ENCODE measurements around the gene ANK2.

DNA sequence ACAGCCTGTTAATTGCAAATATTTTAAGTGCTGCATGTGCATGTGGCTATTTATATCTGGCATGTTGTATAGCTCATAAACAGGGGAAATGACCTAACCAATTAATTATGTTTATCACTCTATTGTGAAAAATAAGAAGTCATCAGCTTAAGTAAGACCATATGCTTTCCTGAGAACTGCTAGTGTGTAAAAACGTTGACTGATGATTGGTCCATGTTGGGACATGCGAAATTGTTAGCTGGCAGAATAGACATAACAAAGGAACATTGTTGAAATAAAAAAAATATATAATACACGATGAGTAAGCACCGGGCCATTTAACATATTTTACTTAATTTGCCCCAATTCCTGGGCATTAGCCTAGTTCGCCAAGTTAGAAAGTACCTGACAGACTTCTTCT lies 207.5 kb downstream of the ANK2 start:
- TF ChIP-seq, protein P1, sequence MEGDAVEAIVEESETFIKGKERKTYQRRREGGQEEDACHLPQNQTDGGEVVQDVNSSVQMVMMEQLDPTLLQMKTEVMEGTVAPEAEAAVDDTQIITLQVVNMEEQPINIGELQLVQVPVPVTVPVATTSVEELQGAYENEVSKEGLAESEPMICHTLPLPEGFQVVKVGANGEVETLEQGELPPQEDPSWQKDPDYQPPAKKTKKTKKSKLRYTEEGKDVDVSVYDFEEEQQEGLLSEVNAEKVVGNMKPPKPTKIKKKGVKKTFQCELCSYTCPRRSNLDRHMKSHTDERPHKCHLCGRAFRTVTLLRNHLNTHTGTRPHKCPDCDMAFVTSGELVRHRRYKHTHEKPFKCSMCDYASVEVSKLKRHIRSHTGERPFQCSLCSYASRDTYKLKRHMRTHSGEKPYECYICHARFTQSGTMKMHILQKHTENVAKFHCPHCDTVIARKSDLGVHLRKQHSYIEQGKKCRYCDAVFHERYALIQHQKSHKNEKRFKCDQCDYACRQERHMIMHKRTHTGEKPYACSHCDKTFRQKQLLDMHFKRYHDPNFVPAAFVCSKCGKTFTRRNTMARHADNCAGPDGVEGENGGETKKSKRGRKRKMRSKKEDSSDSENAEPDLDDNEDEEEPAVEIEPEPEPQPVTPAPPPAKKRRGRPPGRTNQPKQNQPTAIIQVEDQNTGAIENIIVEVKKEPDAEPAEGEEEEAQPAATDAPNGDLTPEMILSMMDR (IDR thresholded peaks at IDR 0.05 in 2 of 3, conservative IDR thresholded peaks at IDR 0.05 in 1 of 3; ENCODE audit: borderline replicate concordance in 1 of 3, insufficient read depth in 1 of 3, low read depth in 2 of 3, low read length in 2 of 3) = no peak
- no peak for TF ChIP-seq POLR2A (IDR thresholded peaks at IDR 0.05; ENCODE audit: borderline replicate concordance, extremely low read depth, insufficient read depth, insufficient read length)
- TF ChIP-seq, protein P2, sequence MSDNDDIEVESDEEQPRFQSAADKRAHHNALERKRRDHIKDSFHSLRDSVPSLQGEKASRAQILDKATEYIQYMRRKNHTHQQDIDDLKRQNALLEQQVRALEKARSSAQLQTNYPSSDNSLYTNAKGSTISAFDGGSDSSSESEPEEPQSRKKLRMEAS (IDR thresholded peaks at IDR 0.05) = no peak
- TF ChIP-seq SP1 (IDR thresholded peaks at IDR 0.05; ENCODE audit: low read depth) = no peak
- TF ChIP-seq EGR1 (IDR thresholded peaks at IDR 0.05; ENCODE audit: low read depth) = no peak
- no peak for TF ChIP-seq CBX3 (IDR thresholded peaks at IDR 0.05; ENCODE audit: low read depth)
- TF ChIP-seq, protein P3, sequence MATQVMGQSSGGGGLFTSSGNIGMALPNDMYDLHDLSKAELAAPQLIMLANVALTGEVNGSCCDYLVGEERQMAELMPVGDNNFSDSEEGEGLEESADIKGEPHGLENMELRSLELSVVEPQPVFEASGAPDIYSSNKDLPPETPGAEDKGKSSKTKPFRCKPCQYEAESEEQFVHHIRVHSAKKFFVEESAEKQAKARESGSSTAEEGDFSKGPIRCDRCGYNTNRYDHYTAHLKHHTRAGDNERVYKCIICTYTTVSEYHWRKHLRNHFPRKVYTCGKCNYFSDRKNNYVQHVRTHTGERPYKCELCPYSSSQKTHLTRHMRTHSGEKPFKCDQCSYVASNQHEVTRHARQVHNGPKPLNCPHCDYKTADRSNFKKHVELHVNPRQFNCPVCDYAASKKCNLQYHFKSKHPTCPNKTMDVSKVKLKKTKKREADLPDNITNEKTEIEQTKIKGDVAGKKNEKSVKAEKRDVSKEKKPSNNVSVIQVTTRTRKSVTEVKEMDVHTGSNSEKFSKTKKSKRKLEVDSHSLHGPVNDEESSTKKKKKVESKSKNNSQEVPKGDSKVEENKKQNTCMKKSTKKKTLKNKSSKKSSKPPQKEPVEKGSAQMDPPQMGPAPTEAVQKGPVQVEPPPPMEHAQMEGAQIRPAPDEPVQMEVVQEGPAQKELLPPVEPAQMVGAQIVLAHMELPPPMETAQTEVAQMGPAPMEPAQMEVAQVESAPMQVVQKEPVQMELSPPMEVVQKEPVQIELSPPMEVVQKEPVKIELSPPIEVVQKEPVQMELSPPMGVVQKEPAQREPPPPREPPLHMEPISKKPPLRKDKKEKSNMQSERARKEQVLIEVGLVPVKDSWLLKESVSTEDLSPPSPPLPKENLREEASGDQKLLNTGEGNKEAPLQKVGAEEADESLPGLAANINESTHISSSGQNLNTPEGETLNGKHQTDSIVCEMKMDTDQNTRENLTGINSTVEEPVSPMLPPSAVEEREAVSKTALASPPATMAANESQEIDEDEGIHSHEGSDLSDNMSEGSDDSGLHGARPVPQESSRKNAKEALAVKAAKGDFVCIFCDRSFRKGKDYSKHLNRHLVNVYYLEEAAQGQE (IDR thresholded peaks at IDR 0.05; ENCODE audit: low read depth) = no peak
- TF ChIP-seq EZH2phosphoT487 (IDR thresholded peaks at IDR 0.05; ENCODE audit: borderline replicate concordance) = no peak
- no peak for TF ChIP-seq TCF7L2 (IDR thresholded peaks at IDR 0.05; ENCODE audit: borderline replicate concordance, extremely low read depth, insufficient read depth, insufficient read length)
- TF ChIP-seq POLR2AphosphoS5 (IDR thresholded peaks at IDR 0.05; ENCODE audit: low read depth, low read length) = no peak
- TF ChIP-seq ZNF274 (IDR thresholded peaks at IDR 0.05; ENCODE audit: low read depth, low read length) = no peak
- no peak for TF ChIP-seq SIN3A (IDR thresholded peaks at IDR 0.05; ENCODE audit: low read depth)
